Putamen (tissue), 1 donor: ENCODE measurements around the gene GPR42.
"Not testable (repeated sequence)": the region's sequence is repeated elsewhere in the genome, so short reads cannot be mapped to it uniquely, and the experiment has no call there.

Experiments used
- DNase-seq: peaks from one replicate; pipeline ENCODE4 v3.0.0-alpha.2; 2016; ENCODE audit warnings: low spot score

The GPR42 gene

GRCh38 chr19:35396240-35396885, 25.5 kb downstream of the GPR42 start:
- no peak for DNase-seq

- no peak for DNase-seq
These were observed 26.2 kb downstream of the GPR42 start for GRCh38 chr19:35397064-35397463.

- DNase-seq: no peak
These were observed 27.7 kb downstream of the GPR42 start for GRCh38 chr19:35398570-35398969.

- no peak for DNase-seq
These were observed 28.4 kb downstream of the GPR42 start for GRCh38 chr19:35399231-35399630.

- DNase-seq: no peak
These were observed 29.3 kb downstream of the GPR42 start for GRCh38 chr19:35399948-35400772.

- no peak for DNase-seq
These were observed 29.9 kb downstream of the GPR42 start for GRCh38 chr19:35400773-35401100.

GRCh38 chr19:35401416-35401815, 30.5 kb downstream of the GPR42 start:
- DNase-seq: not testable (repeated sequence)

- DNase-seq: no peak
These were observed 32.4 kb downstream of the GPR42 start for GRCh38 chr19:35403116-35403760.

- DNase-seq: no peak
These were observed 34.2 kb downstream of the GPR42 start for GRCh38 chr19:35404879-35405622.

GRCh38 chr19:35407619-35408018, 36.8 kb downstream of the GPR42 start:
- no peak for DNase-seq

- no peak for DNase-seq
These were observed 37.7 kb downstream of the GPR42 start for GRCh38 chr19:35408284-35409171.

GRCh38 chr19:35409191-35409590, 38.3 kb downstream of the GPR42 start:
- no peak for DNase-seq

GRCh38 chr19:35410487-35410886, 39.6 kb downstream of the GPR42 start:
- DNase-seq: no peak

- DNase-seq: no peak
These were observed 43.6 kb downstream of the GPR42 start for GRCh38 chr19:35414442-35414841.

GRCh38 chr19:35416331-35416730, 45.5 kb downstream of the GPR42 start:
- no peak for DNase-seq

- DNase-seq: no peak
These were observed 46.4 kb downstream of the GPR42 start for GRCh38 chr19:35417278-35417677.

- DNase-seq: no peak
These were observed 47.1 kb downstream of the GPR42 start for GRCh38 chr19:35417713-35418534.

GRCh38 chr19:35419046-35419445, 48.2 kb downstream of the GPR42 start:
- DNase-seq: no peak

GRCh38 chr19:35419805-35420204, 48.9 kb downstream of the GPR42 start:
- no peak for DNase-seq

GRCh38 chr19:35421362-35421761, 50.5 kb downstream of the GPR42 start:
- no peak for DNase-seq
